HG03565 (cell line): ENCODE measurements around the gene GRIK2.

ENCODE experiments used
- ATAC-seq: cut with Tn5 transposase; IDR thresholded peaks from one replicate; pipeline ENCODE4 v1.9.1; 2021; ENCODE audit warnings: mild to moderate bottlenecking, moderate library complexity; ENCODE audit not compliant: unreplicated experiment

Gene GRIK2

GRCh38 chr6:101853231-101854085, 459.9 kb downstream of the GRIK2 start:
- ATAC-seq = no peak

DNA sequence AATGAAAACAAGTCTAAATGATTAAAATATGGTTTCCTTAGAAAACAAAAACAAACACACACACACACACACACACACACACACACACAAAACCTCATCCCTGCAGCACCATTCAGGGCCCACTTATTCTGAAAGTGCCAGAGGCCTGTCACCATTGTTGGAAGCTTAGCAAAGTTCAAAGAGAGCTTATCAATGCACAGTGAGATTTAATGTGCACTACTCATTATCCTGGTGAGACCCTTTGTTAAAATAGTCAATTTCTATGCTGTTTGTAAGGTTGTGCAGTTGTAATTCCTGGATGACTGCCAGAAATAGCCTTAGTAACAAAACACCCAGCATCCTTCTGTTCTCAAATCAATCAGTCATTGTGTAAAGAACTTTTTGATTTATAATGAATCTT, 482.9 kb downstream of the GRIK2 start:
- ATAC-seq = no peak

- ATAC-seq = peak; percentile 53
Measured at GRCh38 chr6:101878554-101879276, 485.2 kb downstream of the GRIK2 start.

- ATAC-seq = no peak
Measured at GRCh38 chr6:101879782-101880181, 486.3 kb downstream of the GRIK2 start.

- no peak for ATAC-seq
Measured at GRCh38 chr6:101883505-101883904, 490.0 kb downstream of the GRIK2 start.

DNA sequence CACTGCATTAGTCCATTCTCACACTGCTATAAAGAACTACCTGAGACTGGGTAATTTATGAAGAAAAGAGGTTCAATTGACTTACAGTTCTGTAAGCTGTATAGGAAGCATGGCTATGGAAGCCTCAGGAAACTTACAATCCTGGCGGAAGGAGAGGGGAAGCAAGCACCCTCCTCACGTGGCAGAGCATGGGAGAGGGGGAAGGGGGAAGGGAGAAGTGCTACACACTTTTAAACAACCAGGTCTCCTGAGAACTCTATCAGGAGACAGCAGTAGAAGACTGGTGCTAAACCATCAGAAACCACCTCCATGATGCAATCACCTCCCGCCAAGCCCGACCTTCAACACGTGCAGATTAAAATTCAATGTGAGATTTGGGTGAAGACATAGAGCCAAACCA, 494.0 kb downstream of the GRIK2 start:
- no peak for ATAC-seq

DNA sequence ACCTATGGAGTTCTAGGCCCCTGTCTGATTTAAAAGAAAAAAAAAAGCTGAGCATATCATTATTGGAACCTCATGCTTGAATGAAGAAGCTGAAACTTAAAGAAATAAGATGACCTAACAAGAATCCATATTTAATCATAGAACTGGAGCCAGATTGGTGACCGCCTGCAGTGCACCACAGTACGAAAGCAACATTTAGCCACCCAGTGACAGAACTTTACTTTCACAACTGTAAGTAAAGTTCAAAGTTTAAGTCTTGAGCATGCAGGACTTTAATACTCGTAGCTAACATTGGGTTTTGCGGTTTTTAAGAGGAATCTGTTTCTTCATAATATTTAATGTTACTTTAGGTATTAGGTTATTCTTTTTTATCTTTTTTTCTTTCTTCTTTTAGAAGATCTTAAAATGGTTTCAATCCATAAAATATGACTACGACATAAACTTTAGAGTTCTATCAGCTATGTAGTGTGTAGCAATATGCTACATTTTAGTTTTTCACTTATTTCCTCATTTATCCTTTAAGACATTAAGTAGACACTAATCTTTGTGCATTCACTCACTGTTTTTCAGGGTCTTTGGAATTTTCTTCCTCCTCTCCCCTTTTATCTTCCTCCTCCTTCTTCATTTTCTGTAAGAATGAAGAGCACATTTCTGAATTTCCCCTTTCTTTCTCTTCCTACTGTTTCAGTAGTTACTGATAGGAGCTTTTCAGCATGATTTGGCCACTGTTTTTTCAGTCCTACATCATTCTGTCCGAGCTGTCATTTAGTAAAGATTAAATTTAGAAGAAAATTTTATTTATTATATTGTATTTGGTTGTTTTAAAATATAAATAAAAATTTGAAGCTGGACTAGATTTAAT, 514.1 kb downstream of the GRIK2 start:
- no peak for ATAC-seq

DNA sequence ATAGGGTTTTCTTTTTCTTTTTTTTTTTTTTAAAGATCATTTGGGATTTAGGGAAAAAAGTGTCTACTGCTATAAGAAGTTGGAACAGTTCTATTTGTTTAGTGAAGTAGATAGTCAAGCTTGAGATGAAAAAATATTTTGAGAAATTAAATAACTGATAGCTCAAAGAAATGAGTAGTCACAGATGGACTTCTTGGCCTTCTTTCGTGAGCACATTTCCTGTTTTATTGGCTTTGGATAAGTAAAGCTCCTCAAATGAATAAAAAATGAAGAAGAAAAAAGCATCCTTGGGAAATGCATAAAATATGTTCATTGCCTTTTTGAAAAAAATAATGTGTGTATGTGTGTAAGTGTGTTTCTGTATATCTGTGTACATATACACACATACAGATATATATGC, 515.9 kb downstream of the GRIK2 start:
- ATAC-seq = no peak

DNA sequence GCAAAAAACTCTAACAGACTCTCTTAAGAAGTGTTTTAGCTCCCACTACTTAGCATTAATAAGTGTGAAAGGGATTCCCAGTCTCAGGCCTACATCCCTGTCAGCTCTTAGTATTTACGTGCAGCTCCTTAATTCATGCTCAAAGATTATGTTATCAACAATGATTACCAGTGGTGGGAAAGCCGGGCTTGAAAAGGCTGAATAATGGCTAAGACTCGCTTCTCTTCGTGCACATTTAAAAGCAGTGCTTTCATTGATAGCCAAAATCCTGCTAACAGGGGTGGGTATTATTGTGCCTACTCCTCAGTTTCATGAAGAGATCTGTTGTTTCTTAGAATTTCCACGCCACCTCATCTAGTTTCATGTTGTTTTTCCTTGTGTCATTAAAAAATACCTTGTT, 518.8 kb downstream of the GRIK2 start:
- no peak for ATAC-seq

DNA sequence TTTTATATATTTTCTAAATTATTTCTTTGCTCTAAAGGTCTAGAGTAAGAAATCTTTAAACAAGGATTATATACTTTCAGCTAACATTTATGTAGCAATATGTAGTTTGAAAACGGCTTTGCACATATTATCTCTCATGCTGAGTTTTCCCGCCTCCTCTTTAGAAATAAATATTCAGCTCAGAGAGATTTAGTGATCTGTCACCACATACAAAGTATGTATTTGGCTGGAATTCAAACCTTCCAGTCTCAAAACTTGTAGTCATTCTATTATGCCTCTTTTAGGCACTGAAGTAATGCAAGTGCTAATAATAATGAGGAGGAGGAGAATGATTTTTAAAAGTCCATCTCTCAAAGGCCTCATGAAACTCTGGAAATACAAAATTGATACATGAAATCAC, 525.0 kb downstream of the GRIK2 start:
- ATAC-seq = no peak

DNA sequence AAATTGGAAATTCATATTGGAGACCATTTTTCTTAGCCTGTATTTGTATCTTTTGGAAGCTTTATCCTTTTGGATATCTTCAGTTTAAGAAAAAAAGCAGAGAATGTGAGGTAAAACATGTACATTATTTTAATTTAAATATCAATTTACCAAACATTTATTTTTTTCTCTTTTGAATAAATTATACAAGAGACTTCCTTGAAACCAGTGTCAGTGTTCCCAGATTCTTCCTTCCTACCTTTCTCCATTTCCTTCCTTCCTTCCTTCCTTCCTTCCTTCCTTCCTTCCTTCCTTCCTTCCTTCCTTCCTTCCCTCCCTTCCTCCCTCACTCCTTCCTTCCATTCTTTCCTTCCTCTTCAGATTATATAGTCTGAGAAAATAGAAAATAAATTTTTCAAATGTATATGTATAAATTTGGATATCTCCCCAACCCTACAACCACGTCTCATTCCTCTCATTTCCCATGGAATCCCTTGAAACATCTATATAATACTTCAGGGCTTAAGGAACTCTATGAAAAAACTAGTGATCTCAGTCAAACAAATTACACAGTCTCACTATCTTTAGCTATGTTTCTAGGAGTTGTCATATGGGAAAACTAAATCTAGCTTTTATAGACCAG, 528.4 kb downstream of the GRIK2 start:
- no peak for ATAC-seq

DNA sequence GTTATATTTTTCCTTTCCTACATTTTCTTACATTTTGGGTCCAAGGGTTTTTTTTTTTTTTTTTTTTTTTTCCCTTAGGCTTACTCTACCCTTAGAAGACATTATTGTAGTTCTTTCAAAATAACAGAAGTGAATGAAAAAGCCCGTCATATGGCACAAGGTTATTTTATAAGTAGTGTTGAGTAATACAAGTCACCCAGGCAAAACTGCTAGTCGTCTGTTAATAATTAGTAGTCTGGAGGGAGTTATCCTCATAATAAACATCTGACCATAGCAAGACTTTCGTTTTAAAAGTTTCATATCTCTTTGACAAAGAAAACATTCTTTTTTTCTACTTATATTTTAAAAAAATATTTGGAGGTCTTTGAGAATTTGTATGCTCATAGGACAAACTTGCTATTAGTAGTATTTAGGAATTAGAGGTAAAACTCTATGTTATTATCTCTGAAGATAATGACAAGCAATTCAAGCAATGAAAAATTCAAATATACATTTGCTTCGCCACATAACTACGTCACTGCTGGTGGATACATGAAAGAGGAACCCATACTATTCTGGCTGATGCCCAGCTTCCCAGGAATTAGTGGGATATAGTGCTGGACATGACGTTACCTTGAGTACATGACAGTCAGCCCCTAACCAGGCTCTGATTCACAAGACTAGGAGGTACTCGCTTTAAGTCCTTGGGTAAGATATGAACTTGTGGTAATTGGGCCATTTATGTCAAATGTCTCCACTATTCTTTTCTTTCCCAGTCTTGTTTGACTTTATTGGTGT, 532.8 kb downstream of the GRIK2 start:
- no peak for ATAC-seq

GRCh38 chr6:101931766-101932165, 538.3 kb downstream of the GRIK2 start:
- ATAC-seq = no peak

DNA sequence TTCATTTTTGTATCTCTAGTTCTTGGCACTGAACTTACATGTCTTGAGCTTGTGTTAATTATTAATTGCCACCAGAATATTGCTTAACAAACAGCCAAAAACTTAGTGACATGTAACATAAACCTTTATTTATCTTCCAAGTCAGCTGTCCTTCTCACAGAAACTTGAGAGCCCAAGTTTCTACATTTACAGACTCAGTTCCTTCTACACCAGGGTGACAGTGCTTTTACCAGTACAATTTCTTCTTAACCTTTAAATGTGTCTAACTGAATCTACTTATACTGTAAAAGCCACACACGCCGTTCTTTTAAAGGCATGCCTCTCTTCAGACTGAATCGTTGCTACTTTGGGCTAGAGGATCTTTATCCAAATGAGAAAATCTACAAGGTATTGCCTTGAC, 539.2 kb downstream of the GRIK2 start:
- no peak for ATAC-seq

- ATAC-seq = no peak
Measured at GRCh38 chr6:101935732-101936131, 542.2 kb downstream of the GRIK2 start.

- no peak for ATAC-seq
Measured at GRCh38 chr6:101936516-101936915, 543.0 kb downstream of the GRIK2 start.

DNA sequence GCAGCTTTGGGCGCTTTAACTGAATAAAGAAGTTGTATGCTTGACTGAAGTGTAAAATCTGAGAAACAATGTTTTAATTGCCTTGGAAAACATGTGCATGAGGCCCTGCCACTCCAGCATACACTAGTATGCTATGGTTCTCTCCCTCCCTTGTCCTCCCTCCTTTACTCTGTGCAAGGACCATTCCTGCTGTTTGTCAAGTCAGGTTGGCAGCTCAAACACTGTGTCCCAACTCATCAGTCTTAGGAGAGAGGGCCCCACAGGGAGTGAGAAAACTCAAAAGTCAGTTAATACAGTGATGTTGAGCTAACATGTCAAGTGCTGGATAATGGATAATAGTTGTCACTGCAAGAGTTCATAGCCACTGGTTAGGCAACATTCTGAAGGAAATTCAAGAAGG, 543.6 kb downstream of the GRIK2 start:
- ATAC-seq = no peak

GRCh38 chr6:101940391-101940790, 546.9 kb downstream of the GRIK2 start:
- no peak for ATAC-seq

GRCh38 chr6:101956961-101957360, 563.5 kb downstream of the GRIK2 start:
- no peak for ATAC-seq

DNA sequence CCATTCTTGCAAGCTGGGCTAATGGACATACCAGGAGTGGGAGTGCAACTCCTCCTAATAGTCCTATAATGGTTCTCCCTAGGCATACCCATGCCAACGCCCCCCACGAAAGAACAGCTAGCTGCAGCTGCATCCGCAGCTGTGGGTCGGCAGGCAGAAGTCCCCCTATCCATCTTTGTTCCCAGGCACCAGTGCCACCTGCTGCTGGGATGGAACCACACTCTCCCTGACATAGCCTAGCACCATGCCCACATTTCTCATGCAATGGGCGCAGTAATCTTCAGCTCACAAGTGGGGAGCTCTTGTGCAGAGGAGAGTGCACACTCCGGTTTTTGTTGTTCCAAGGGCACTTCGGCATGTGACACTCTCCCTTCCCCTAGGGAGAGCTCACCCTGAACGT, 567.8 kb downstream of the GRIK2 start:
- no peak for ATAC-seq
